Lower lobe of right lung (tissue), 2 donors: ENCODE results near the gene DNAJC30. TPM values are rescaled to one million over a fixed set of nuclear protein-coding genes. Genes with fewer than 3 reads are reported as not detected.

Experiments used
- ATAC-seq, 2 donors: fragments of 200-7000 bp; cut with Tn5 transposase; one replicate each; pipeline ENCODE4 v1.9.1; 2020 to 2022; ENCODE audit warnings: mild to moderate bottlenecking in 2 of 2, moderate library complexity in 2 of 2
- DNase-seq: peaks from one replicate; pipeline ENCODE4 v3.0.0-alpha.2; 2020
- H3K27ac ChIP-seq: fragments of 200-600 bp; one replicate; pipeline ENCODE4 v1.8.0; 2022
- H3K27me3 ChIP-seq: fragments of 200-600 bp; one replicate; pipeline ENCODE4 v1.8.0; 2022; ENCODE audit warnings: low read depth
- H3K36me3 ChIP-seq: fragments of 200-600 bp; one replicate; pipeline ENCODE4 v1.8.0; 2022; ENCODE audit warnings: mild to moderate bottlenecking
- H3K4me1 ChIP-seq: fragments of 200-600 bp; one replicate; pipeline ENCODE4 v1.8.0; 2022
- H3K4me3 ChIP-seq: fragments of 200-600 bp; one replicate; pipeline ENCODE4 v1.8.0; 2022; ENCODE audit warnings: mild to moderate bottlenecking
- H3K9me3 ChIP-seq: fragments of 200-600 bp; one replicate; pipeline ENCODE4 v1.8.0; 2022
- CTCF ChIP-seq: fragments of 200-600 bp; IDR thresholded peaks from one replicate; pipeline ENCODE4 v1.8.0; 2022; ENCODE audit warnings: antibody characterized with exemption, mild to moderate bottlenecking
- intact Hi-C: fragments of 100-400 bp; cut with DNase I; formaldehyde crosslinking; loops from one replicate; pipeline ENCODE4 v1.11.0; 2022
- total RNA-seq: library from RNA; stranded (reverse); fragmentation: NEBNext Ultra II Directional; extraction: Animal tissue kit (Norgen Biotek cat#: 25700); gene quantifications from one replicate; pipeline ENCODE4 v1.2.1, GENCODE V29; 2021
- donor health status: DM: no; HTN: yes; CAD: no; lungs with severe emphysema.

The DNAJC30 gene
- total RNA-seq, 1 donor from 2014 or later = 10.5 TPM

- no peaks in the 10 kb centered on the region for H3K36me3 ChIP-seq
- no peaks in the 10 kb centered on the region for H3K27me3 ChIP-seq
- no peak for TF ChIP-seq CTCF
- peak overlapping the region; percentile 86 for H3K4me3 ChIP-seq
- ATAC-seq = peak; percentile 3 to 7
- peaks cover 23% of the 10 kb centered on the region for H3K4me1 ChIP-seq
- no peaks in the 10 kb centered on the region for H3K9me3 ChIP-seq
- no peak overlapping the region for H3K27ac ChIP-seq
- DNase-seq = no peak
- intact Hi-C loops = loop anchor here (10.0 kb wide), 1 partner anchor 115 kb away; no protein-coding TSS in a partner anchor
Observed at GRCh38 chr7:73719806-73720169, 36.5 kb upstream of the DNAJC30 start.

- no peaks in the 10 kb centered on the region for H3K27me3 ChIP-seq
- DNase-seq = peak; percentile 77
- H3K27ac ChIP-seq = no peak within 1 kb of the TSS
- peak; percentile 91 to 95 for ATAC-seq
- intact Hi-C loops = no loop called here
- H3K36me3 ChIP-seq = no peaks in the 10 kb centered on the region
- H3K4me3 ChIP-seq = peak within 1 kb of the TSS; percentile 86
- no peak for TF ChIP-seq CTCF
- peaks cover 23% of the 10 kb centered on the region for H3K4me1 ChIP-seq
- no peaks in the 10 kb centered on the region for H3K9me3 ChIP-seq
Observed at GRCh38 chr7:73718905-73719805, 35.9 kb upstream of the DNAJC30 start, which contains the start of gene STX1A. TSS of gene STX1A (minus strand) at chr7:73719669. CDS start at chr7:73719631, 38 bp downstream.

- no peak for TF ChIP-seq CTCF
- Histone ChIP-seq H3K27ac (no peak overlapping the region), H3K4me1 (peaks cover 23% of the 10 kb centered on the region), H3K9me3 (no peaks in the 10 kb centered on the region), H3K36me3 (no peaks in the 10 kb centered on the region), H3K4me3 (peak overlapping the region; percentile 86), H3K27me3 (no peaks in the 10 kb centered on the region)
- DNase-seq = no peak
- no peak for ATAC-seq
- intact Hi-C loops = no loop called here
Observed at GRCh38 chr7:73718438-73718881, 35.2 kb upstream of the DNAJC30 start.

GRCh38 chr7:73717991-73718405 lies 34.7 kb upstream of the DNAJC30 start:
- Histone ChIP-seq H3K4me3 (peak overlapping the region; percentile 86), H3K4me1 (peaks cover 23% of the 10 kb centered on the region), H3K36me3 (no peaks in the 10 kb centered on the region), H3K27me3 (no peaks in the 10 kb centered on the region), H3K9me3 (no peaks in the 10 kb centered on the region), H3K27ac (no peak overlapping the region)
- no peak for DNase-seq
- TF ChIP-seq CTCF = no peak
- ATAC-seq = peak in 1 of 2 donors; percentile 12
- intact Hi-C loops = no loop called here

GRCh38 chr7:73717025-73717807 lies 34.0 kb upstream of the DNAJC30 start:
- DNase-seq (no peak), ATAC-seq (no peak)
- Histone ChIP-seq H3K9me3 (no peaks in the 10 kb centered on the region), H3K36me3 (no peaks in the 10 kb centered on the region), H3K27me3 (no peaks in the 10 kb centered on the region), H3K27ac (no peak overlapping the region), H3K4me3 (no peak overlapping the region), H3K4me1 (peaks cover 23% of the 10 kb centered on the region)
- no peak for TF ChIP-seq CTCF
- intact Hi-C loops = no loop called here
